Measurements from ENCODE around the gene ITPRIP.

The ITPRIP gene

DNA sequence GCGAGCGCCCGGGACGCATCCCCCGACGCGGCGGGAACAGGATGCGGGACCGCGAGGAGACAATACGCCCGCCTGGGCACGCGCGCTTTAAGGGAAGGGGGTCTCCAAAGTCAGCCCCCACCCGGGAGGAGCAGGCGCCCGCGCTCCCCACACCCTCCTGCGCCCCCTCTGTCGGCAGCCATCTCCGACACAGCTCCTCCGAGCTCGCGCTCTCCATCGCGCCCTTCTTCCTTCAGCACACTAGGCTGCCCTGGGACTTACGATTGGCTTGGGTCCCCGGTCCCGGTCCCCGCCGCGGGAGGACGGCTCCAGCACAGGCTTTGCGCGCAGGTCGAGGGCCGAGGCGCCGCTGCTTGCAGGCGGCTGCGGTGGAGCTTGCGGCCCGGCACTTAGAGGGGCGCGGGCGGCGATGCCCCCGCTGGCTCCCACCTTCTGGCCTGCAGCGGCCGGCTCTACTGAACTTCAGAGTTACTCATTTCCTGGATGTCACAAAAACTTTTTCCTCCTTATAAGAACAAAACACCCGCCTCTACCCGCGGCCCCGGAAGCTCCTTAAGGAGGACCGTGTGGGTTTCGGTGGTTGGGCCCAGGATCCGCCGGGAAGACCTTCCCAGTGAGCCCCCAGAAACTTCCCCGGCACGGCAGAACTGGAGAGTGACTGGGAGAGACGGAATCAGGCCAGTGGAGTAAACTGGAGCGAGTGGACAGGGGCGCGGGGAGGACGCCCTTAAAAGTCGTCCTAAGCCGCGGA lies at the start of gene ITPRIP (continued):
- TF ChIP-seq, protein P1, sequence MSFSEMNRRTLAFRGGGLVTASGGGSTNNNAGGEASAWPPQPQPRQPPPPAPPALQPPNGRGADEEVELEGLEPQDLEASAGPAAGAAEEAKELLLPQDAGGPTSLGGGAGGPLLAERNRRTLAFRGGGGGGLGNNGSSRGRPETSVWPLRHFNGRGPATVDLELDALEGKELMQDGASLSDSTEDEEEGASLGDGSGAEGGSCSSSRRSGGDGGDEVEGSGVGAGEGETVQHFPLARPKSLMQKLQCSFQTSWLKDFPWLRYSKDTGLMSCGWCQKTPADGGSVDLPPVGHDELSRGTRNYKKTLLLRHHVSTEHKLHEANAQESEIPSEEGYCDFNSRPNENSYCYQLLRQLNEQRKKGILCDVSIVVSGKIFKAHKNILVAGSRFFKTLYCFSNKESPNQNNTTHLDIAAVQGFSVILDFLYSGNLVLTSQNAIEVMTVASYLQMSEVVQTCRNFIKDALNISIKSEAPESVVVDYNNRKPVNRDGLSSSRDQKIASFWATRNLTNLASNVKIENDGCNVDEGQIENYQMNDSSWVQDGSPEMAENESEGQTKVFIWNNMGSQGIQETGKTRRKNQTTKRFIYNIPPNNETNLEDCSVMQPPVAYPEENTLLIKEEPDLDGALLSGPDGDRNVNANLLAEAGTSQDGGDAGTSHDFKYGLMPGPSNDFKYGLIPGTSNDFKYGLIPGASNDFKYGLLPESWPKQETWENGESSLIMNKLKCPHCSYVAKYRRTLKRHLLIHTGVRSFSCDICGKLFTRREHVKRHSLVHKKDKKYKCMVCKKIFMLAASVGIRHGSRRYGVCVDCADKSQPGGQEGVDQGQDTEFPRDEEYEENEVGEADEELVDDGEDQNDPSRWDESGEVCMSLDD (tag by site-specific recombination; IDR thresholded peaks at IDR 0.05), result peak; percentile 34; the same call in 1 of the 2 replicates
- no peak for TF ChIP-seq ZNF404 (tag by site-specific recombination; IDR thresholded peaks at IDR 0.05)
- no peak for TF ChIP-seq ZNF140 (tag by site-specific recombination; IDR thresholded peaks at IDR 0.05)
- TF ChIP-seq ZNF621 (tag by site-specific recombination; IDR thresholded peaks at IDR 0.05), result no peak
- TF ChIP-seq, protein P2, sequence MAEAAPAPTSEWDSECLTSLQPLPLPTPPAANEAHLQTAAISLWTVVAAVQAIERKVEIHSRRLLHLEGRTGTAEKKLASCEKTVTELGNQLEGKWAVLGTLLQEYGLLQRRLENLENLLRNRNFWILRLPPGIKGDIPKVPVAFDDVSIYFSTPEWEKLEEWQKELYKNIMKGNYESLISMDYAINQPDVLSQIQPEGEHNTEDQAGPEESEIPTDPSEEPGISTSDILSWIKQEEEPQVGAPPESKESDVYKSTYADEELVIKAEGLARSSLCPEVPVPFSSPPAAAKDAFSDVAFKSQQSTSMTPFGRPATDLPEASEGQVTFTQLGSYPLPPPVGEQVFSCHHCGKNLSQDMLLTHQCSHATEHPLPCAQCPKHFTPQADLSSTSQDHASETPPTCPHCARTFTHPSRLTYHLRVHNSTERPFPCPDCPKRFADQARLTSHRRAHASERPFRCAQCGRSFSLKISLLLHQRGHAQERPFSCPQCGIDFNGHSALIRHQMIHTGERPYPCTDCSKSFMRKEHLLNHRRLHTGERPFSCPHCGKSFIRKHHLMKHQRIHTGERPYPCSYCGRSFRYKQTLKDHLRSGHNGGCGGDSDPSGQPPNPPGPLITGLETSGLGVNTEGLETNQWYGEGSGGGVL (tag by site-specific recombination; IDR thresholded peaks at IDR 0.05), result peak; percentile 34; the same call in 1 of the 2 replicates
- peak; percentile 37; the same call in 1 of the 2 replicates for TF ChIP-seq ZNF394 (tag by site-specific recombination; IDR thresholded peaks at IDR 0.05; ENCODE audit: borderline replicate concordance)
- TF ChIP-seq, protein P3, sequence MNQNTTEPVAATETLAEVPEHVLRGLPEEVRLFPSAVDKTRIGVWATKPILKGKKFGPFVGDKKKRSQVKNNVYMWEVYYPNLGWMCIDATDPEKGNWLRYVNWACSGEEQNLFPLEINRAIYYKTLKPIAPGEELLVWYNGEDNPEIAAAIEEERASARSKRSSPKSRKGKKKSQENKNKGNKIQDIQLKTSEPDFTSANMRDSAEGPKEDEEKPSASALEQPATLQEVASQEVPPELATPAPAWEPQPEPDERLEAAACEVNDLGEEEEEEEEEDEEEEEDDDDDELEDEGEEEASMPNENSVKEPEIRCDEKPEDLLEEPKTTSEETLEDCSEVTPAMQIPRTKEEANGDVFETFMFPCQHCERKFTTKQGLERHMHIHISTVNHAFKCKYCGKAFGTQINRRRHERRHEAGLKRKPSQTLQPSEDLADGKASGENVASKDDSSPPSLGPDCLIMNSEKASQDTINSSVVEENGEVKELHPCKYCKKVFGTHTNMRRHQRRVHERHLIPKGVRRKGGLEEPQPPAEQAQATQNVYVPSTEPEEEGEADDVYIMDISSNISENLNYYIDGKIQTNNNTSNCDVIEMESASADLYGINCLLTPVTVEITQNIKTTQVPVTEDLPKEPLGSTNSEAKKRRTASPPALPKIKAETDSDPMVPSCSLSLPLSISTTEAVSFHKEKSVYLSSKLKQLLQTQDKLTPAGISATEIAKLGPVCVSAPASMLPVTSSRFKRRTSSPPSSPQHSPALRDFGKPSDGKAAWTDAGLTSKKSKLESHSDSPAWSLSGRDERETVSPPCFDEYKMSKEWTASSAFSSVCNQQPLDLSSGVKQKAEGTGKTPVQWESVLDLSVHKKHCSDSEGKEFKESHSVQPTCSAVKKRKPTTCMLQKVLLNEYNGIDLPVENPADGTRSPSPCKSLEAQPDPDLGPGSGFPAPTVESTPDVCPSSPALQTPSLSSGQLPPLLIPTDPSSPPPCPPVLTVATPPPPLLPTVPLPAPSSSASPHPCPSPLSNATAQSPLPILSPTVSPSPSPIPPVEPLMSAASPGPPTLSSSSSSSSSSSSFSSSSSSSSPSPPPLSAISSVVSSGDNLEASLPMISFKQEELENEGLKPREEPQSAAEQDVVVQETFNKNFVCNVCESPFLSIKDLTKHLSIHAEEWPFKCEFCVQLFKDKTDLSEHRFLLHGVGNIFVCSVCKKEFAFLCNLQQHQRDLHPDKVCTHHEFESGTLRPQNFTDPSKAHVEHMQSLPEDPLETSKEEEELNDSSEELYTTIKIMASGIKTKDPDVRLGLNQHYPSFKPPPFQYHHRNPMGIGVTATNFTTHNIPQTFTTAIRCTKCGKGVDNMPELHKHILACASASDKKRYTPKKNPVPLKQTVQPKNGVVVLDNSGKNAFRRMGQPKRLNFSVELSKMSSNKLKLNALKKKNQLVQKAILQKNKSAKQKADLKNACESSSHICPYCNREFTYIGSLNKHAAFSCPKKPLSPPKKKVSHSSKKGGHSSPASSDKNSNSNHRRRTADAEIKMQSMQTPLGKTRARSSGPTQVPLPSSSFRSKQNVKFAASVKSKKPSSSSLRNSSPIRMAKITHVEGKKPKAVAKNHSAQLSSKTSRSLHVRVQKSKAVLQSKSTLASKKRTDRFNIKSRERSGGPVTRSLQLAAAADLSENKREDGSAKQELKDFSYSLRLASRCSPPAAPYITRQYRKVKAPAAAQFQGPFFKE (tag by site-specific recombination; IDR thresholded peaks at IDR 0.05; ENCODE audit: borderline replicate concordance), result no peak
- TF ChIP-seq ZNF561 (tag by site-specific recombination; IDR thresholded peaks at IDR 0.05; ENCODE audit: borderline replicate concordance), result 0 out of 2 replicates have a peak, but pooled peaks have one; percentile 34
- no peak for TF ChIP-seq ZNF707 (tag by site-specific recombination; IDR thresholded peaks at IDR 0.05)
- TF ChIP-seq BCL11B (tag by site-specific recombination; IDR thresholded peaks at IDR 0.05; ENCODE audit: low read depth), result no peak
- TF ChIP-seq ZNF777 (tag by site-specific recombination; IDR thresholded peaks at IDR 0.05; ENCODE audit: borderline replicate concordance), result no peak
- no peak for TF ChIP-seq ZIC2 (tag by site-specific recombination; IDR thresholded peaks at IDR 0.05)
- TF ChIP-seq, protein P4, sequence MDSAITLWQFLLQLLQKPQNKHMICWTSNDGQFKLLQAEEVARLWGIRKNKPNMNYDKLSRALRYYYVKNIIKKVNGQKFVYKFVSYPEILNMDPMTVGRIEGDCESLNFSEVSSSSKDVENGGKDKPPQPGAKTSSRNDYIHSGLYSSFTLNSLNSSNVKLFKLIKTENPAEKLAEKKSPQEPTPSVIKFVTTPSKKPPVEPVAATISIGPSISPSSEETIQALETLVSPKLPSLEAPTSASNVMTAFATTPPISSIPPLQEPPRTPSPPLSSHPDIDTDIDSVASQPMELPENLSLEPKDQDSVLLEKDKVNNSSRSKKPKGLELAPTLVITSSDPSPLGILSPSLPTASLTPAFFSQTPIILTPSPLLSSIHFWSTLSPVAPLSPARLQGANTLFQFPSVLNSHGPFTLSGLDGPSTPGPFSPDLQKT (IDR thresholded peaks at IDR 0.05; ENCODE audit: borderline replicate concordance, low read depth, low read length), result peak; percentile 97
- peak; percentile 63 for TF ChIP-seq ZBTB8A (tag by site-specific recombination; IDR thresholded peaks at IDR 0.05)
- TF ChIP-seq REPIN1 (tag by site-specific recombination; IDR thresholded peaks at IDR 0.05; ENCODE audit: low read depth), result peak; percentile 28; the same call in 1 of the 2 replicates
- TF ChIP-seq, protein P5, sequence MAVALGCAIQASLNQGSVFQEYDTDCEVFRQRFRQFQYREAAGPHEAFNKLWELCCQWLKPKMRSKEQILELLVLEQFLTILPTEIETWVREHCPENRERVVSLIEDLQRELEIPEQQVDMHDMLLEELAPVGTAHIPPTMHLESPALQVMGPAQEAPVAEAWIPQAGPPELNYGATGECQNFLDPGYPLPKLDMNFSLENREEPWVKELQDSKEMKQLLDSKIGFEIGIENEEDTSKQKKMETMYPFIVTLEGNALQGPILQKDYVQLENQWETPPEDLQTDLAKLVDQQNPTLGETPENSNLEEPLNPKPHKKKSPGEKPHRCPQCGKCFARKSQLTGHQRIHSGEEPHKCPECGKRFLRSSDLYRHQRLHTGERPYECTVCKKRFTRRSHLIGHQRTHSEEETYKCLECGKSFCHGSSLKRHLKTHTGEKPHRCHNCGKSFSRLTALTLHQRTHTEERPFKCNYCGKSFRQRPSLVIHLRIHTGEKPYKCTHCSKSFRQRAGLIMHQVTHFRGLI (tag by site-specific recombination; IDR thresholded peaks at IDR 0.05), result no peak; the same call in 1 of the 2 replicates
- TF ChIP-seq, protein P6, sequence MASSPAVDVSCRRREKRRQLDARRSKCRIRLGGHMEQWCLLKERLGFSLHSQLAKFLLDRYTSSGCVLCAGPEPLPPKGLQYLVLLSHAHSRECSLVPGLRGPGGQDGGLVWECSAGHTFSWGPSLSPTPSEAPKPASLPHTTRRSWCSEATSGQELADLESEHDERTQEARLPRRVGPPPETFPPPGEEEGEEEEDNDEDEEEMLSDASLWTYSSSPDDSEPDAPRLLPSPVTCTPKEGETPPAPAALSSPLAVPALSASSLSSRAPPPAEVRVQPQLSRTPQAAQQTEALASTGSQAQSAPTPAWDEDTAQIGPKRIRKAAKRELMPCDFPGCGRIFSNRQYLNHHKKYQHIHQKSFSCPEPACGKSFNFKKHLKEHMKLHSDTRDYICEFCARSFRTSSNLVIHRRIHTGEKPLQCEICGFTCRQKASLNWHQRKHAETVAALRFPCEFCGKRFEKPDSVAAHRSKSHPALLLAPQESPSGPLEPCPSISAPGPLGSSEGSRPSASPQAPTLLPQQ (tag by site-specific recombination; IDR thresholded peaks at IDR 0.05), result peak; percentile 94
- TF ChIP-seq EGR2 (tag by site-specific recombination; IDR thresholded peaks at IDR 0.05; ENCODE audit: low read depth), result peak; percentile 61; the same call in 1 of the 2 replicates
- peak; percentile 83 for TF ChIP-seq SP7 (tag by site-specific recombination; IDR thresholded peaks at IDR 0.05)
- TF ChIP-seq ZNF341 (tag by site-specific recombination; IDR thresholded peaks at IDR 0.05; ENCODE audit: low read depth), result no peak; the same call in 1 of the 2 replicates
- TF ChIP-seq, protein P7, sequence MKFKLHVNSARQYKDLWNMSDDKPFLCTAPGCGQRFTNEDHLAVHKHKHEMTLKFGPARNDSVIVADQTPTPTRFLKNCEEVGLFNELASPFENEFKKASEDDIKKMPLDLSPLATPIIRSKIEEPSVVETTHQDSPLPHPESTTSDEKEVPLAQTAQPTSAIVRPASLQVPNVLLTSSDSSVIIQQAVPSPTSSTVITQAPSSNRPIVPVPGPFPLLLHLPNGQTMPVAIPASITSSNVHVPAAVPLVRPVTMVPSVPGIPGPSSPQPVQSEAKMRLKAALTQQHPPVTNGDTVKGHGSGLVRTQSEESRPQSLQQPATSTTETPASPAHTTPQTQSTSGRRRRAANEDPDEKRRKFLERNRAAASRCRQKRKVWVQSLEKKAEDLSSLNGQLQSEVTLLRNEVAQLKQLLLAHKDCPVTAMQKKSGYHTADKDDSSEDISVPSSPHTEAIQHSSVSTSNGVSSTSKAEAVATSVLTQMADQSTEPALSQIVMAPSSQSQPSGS (tag by site-specific recombination; IDR thresholded peaks at IDR 0.05; ENCODE audit: low read depth), result no peak
- peak; percentile 15; the same call in 1 of the 2 replicates for TF ChIP-seq KLF16 (tag by site-specific recombination; IDR thresholded peaks at IDR 0.05)
